Right hindlimb (tissue), 1 donor: ENCODE data around the gene PSENEN.

Source experiments
- DNase-seq: peaks from one replicate; pipeline ENCODE4 v3.0.0-alpha.2; 2018

Gene PSENEN

DNA sequence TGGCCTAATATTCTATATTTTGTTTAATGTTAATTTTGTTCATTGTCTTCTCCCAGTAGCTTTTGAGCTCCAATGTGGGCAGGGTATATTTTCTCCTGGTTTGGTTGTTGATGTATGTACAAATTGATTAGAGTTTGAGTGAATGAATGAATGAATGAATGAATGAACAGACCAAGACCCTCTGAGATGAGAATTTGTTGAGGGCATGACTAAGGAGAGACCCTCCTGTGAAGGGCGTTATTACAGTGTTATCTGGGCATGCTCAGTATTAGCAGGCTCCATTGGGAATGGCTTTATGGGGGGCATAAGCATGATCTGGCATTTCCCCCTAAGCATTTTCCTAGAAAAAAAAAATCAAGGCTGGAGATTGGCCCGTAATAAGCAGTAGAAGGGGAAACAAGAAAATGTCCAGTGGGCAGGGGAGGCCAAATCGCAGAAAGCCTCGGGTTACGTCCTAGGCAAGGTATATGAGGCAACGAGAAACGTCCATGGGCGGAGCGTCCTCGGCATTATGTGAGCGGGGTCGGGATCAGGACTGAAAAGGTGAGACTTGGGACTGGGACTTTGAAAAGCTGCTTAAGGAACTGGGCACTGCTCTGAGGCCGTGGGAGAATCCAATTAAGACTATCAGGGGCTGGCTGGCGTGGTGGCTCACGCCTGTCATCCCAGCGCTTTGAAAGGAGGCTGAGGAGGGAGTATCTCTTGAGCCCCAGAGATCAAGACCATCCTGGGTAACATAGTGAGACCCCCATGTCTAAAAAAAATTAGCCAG, 29.0 kb downstream of the PSENEN start:
- no peak for DNase-seq

DNA sequence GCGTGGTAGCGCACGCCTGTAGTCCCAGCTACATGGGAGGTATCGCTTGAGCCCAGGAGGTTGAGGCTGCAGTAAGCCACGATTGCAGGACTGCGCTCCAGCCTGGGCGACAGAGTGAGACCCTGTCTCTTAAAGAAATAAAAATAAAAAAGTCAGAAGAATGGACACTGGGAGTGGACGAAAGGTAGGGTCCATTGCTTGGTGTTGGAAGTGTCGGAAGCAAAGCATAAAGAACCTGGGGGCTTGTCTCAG, 29.5 kb downstream of the PSENEN start:
- DNase-seq: no peak

DNA sequence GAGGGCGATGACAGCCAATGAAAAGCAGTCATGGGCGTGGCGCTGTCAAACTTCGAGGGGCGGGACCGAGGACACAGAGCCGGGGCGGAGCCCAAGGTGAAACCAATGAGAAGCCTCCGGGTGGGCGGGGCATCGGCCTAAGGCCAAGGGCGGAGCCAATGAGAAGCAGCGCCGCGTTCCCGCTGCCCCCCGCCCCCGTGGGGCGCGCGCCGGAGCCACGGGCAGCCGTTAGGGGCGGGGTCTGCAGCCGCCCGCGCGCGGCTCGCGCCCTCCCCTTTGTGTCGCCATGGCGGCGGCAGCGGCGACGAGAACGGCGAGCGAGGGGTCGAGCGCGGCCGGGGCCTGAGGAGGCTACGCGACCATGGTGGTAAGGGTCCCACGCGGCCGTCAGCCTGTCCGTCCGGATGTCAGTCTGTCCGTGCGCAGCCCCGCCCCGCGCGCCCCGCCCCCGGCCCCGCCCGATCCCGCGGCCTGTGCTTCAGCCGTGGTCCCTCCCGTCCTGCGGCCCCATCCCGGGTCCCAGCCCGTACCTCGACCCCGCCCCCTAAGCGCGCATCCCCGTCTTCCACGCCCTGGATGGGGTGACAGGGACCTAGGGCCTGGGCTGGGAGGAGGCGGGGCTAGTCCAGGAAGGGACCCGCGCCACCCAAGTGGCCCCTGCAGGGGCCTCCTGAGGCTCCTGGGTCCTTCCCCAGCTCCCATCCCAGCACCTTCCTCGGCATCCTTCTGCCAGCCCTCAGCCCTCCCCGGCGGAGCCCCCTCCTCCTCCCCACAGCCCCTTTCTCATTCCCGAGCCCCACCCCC, 30.0 kb downstream of the PSENEN start, which contains the start of gene ARHGAP33:
TSS of gene ARHGAP33 (plus strand) at position 267 of the 804 bp plus-strand sequence. CDS start at position 362, 95 bp downstream.
- peak; percentile 99 for DNase-seq

DNA sequence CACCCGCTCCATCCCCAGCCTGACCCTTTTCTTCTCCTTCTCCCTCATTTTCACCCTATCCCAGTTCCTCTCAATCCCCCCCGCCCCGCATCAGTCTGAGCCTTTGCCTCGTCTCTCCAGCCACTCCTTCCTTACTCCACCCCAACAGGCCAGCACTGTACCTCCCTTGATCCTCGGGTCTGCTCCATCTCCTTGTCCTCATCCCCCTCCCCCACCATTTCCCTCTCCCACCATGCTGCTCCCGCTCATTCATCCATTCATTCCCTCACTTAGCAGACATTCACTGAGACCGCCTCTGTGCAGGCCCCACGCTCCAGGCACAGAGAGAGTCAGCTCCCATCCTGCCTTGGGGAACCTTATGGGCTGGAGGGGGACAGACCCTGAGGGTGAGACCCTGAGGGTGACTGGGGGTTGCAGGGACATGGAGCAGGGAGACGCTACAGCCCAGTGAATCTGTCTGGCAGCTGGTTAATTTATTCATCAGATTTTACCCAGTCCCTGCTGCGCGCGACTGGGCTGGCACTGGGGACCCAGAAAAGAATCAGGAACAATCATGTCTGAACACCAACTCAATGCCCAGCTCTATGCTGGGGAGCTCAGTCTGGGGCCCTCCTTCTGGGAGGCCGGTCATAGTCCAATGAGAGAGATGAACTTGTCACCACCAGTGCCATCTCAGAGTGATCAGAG, 30.8 kb downstream of the PSENEN start:
- no peak for DNase-seq

DNA sequence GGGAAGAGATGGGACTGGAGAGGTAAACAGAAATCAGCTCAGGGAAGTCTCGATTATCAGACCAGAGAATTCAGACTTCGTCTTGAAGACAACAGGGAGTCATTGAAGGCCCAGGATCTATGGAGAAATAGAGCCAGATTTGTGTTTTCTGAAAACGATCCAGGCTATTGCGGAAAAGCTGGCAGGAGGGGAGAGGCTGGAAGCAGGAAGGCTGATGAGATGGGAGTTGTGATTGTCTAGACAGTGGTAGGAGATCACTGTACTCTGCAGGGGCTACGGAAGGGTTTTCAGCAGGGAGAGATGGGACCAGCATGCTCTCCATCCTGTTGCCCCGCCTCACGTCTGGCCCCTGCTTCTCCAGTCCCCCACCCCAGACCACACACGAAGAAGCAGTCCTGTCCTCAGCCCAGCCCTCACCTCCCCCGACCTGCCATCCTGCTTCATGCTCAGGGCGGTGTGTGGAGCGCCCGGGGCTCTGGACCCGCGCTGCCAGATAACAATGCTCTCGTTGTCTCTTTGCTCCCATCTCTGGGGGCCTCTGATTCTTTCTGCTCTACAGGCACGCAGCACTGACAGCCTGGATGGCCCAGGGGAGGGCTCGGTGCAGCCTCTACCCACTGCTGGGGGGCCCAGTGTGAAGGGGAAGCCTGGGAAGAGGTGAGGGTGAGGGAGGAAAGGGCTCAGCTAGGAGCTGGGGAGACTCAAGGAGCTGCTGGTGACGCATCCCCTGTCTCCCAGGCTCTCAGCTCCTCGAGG, 31.8 kb downstream of the PSENEN start:
- no peak for DNase-seq

DNA sequence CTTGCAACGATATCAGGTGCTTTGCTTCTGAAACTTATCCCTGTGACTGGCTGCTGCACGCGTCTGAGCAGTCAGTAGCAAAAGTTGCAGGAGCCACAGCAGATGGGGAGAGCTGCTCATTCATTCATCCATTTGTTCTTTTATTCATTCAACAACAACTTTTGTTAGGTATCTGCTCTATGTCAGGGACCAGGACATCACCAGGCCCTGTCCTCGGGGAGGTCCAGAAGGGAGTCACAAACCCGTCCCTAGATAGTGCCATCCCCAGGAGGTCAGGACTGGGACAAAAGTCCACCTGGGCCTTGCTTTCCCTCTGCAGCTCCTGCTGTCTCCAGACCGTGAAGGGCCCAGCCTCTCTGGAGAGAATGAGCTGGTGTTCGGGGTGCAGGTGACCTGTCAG, 32.5 kb downstream of the PSENEN start:
- no peak for DNase-seq

DNA sequence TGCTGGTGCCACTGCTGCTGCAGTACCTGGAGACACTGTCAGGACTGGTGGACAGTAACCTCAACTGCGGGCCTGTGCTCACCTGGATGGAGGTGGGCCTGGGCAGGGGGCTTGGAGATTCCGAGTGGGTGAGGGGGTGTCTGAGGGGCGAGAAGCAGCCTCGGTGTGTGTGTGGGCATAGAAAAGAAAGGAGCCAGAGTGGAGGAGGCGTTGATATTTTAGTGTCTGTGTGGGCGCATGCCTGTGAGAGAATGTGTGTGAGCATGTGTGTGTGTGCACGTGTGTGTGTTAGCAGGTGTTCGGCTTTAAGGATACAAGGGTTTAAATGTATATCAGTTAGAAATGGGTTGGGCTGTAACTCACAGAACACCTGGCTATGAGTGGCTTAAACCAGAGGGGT, 33.6 kb downstream of the PSENEN start:
- no peak for DNase-seq

DNA sequence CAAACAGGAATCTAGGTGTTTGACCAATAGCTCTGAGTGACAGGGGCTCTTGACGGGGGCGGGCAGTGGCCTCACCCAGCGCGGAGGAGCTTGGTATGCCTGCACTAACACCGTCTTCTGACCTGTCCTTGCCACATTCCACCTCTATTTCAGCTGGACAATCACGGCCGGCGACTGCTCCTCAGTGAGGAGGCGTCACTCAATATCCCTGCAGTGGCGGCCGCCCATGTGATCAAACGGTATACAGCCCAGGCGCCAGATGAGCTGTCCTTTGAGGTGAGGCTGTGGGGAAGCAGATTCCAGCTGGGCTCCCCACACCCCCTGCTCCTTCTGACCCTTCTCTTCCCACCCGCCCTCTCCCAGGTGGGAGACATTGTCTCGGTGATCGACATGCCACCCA, 34.6 kb downstream of the PSENEN start:
- DNase-seq: no peak

DNA sequence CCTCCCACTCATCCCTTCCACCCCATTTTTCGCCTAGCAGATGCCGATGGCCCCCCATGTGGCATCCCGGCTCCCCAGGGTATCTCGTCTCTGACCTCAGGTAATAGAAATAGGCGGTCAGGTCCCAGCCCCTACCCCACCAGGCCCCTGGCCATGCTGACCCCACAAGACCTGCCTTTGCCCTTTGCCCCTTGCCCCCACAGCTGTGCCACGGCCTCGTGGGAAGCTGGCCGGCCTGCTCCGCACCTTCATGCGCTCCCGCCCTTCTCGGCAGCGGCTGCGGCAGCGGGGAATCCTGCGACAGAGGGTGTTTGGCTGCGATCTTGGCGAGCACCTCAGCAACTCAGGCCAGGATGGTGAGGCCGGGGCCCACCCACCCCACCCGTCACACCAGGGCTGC, 35.3 kb downstream of the PSENEN start:
- DNase-seq: no peak

DNA sequence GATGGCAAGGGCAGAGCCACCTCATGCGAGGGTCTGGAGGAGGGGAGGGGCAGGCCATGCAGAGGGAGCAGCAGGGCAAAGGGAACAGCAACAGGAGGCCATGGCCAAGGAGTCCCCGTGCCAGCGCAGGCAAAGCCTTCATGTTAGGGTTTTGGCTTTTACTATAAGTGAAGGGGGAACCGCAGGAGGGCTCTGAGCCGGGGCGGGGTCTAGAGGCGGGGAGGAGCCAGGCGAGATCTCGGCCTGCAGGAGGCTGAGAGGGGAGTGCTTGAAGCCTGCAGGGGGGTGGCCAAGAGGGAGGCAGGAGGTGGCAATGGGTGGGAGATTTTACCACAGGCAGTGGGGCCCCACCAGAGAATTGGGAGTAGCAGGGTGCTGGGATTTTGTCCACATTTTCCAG, 36.2 kb downstream of the PSENEN start:
- DNase-seq: no peak

DNA sequence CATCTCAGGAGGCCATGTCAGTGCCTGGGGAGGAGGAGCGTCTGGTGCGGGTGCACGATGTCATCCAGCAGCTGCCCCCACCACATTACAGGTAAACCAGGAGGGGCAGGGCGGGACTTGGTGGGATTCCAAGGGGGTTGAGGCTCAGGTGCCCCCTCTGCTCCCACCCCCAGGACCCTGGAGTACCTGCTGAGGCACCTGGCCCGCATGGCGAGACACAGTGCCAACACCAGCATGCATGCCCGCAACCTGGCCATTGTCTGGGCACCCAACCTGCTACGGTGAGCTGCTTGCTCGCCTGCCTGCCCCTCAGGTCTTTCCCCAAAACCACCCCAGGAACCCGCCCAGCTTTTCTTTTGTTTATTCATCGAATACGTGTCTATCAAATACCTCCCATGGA, 37.1 kb downstream of the PSENEN start:
- DNase-seq: no peak

DNA sequence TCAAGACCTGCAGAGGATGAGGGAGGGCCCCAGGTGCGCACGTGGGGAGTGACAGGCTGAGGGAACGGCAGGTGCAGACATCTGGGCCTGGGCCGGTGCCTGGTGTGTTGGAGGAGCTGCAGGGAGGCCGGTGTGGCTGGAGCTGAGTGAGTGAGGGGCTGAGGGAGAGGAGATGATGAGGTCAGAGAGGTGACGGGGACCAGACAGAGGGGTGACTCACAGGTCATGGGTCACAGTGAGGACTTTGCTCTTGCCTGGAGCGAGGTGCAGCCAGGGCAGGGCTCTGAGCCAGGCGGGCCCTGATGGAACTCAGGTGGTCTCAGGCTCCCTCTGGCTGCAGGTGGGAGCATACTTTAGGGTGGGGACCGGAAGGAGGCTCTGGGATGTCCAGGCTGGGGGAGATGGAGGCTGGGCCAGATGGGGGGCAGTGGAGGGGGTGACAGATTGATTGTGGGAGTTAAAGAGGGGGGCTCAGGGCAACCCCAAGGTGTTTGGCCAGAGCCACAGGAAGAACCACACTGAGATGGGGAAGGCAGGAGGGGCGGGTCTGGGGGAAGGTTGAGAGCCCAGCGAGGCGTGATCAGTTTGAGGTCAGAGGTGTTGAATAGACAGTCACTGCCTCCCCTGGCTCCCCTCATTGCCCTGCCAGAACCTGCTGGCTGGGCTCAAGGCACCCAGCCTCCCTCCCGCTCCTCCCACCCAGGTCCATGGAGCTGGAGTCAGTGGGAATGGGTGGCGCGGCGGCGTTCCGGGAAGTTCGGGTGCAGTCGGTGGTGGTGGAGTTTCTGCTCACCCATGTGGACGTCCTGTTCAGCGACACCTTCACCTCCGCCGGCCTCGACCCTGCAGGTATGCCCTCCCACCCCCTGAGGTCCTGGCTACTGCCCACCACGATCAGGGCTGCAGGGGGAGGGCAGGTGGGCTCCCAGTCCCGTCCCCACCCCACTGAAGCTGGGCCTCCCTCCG, 38.3 kb downstream of the PSENEN start:
- DNase-seq: no peak

DNA sequence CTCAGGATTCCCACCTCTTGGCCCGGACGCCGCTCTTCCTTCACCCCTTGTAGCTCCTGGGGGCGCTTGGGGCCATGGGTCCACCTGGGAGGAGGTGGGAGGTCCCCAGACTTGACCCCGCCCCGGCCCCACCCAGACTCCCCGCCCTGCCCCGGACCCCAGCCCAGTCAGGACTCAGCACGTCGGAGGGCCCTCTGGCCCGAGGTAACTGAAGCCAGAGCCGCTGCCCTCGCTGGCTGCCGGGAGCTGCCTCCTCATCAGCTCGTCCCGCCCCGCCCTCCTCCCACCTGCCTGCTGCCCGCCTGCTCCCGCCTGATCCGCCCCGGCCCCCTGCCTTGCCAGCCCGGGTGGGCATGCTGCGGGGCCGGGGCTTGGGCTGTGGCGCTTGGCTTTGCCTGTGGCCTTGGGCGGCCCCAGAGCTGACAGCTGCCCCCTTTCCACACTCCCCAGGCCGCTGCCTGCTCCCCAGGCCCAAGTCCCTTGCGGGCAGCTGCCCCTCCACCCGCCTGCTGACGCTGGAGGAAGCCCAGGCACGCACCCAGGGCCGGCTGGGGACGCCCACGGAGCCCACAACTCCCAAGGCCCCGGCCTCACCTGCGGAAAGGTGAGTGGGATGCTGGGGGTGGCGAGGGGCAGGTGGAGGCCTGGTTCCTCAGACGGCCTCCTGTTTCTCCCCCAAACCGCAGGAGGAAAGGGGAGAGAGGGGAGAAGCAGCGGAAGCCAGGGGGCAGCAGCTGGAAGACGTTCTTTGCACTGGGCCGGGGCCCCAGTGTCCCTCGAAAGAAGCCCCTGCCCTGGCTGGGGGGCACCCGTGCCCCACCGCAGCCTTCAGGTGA, 39.3 kb downstream of the PSENEN start:
- no peak for DNase-seq

DNA sequence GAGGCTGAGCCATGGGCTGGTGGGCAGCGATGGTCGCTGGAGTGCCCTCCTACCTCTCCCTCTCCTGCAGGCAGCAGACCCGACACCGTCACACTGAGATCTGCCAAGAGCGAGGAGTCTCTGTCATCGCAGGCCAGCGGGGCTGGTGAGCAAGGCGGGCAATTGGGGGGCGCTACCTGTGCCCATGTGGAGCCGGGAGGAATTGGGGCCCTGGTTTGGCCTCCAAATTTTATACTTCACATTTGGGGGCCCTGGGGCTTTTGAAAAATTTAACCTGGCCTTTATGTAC, 39.8 kb downstream of the PSENEN start:
- DNase-seq: no peak

DNA sequence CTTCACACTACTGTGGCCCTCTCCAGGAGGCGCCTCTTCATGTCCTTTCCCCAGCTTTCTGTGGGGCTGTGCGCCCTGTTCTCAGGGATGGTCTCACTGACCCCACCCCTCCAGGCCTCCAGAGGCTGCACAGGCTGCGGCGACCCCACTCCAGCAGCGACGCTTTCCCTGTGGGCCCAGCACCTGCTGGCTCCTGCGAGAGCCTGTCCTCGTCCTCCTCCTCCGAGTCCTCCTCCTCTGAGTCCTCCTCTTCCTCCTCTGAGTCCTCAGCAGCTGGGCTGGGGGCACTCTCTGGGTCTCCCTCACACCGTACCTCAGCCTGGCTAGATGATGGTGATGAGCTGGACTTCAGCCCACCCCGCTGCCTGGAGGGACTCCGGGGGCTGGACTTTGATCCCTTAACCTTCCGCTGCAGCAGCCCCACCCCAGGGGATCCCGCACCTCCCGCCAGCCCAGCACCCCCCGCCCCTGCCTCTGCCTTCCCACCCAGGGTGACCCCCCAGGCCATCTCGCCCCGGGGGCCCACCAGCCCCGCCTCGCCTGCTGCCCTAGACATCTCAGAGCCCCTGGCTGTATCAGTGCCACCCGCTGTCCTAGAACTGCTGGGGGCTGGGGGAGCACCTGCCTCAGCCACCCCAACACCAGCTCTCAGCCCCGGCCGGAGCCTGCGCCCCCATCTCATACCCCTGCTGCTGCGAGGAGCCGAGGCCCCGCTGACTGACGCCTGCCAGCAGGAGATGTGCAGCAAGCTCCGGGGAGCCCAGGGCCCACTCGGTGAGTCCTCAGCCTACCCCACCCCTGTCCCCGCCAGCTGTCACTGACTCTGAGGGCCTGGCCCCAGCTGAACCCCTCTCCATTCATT, 41.1 kb downstream of the PSENEN start:
- no peak for DNase-seq

DNA sequence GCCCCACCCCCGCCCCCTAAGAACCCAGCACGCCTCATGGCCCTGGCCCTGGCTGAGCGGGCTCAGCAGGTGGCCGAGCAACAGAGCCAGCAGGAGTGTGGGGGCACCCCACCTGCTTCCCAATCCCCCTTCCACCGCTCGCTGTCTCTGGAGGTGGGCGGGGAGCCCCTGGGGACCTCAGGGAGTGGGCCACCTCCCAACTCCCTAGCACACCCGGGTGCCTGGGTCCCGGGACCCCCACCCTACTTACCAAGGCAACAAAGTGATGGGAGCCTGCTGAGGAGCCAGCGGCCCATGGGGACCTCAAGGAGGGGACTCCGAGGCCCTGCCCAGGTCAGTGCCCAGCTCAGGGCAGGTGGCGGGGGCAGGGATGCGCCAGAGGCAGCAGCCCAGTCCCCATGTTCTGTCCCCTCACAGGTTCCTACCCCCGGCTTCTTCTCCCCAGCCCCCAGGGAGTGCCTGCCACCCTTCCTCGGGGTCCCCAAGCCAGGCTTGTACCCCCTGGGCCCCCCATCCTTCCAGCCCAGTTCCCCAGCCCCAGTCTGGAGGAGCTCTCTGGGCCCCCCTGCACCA, 41.9 kb downstream of the PSENEN start:
- no peak for DNase-seq

DNA sequence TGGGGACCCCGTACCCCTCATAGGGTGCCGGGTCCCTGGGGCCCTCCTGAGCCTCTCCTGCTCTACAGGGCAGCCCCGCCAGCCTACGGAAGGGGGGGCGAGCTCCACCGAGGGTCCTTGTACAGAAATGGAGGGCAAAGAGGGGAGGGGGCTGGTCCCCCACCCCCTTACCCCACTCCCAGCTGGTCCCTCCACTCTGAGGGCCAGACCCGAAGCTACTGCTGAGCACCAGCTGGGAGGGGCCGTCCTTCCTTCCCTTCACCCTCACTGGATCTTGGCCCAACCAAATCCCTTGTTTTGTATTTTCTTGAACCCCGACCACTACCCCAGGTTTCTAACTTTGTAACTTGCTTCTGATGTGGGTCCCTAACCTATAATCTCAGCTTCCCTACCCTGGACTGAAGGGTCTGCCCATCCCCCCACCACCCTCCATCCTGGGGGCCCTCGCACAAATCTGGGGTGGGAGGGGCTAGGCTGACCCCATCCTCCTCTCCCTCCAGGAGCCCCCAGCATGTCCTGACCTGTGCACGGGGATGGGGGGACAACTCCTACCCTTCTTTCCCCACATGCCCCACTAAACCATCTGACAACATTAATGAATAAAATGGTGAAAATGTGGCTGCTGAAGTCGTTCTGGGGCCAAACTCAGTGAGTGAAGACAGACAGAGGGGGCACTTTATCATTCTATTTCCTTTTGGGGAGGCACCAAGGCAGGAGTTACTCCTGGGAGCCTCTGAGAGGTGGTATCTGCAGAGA, 42.9 kb downstream of the PSENEN start:
- DNase-seq: no peak

DNA sequence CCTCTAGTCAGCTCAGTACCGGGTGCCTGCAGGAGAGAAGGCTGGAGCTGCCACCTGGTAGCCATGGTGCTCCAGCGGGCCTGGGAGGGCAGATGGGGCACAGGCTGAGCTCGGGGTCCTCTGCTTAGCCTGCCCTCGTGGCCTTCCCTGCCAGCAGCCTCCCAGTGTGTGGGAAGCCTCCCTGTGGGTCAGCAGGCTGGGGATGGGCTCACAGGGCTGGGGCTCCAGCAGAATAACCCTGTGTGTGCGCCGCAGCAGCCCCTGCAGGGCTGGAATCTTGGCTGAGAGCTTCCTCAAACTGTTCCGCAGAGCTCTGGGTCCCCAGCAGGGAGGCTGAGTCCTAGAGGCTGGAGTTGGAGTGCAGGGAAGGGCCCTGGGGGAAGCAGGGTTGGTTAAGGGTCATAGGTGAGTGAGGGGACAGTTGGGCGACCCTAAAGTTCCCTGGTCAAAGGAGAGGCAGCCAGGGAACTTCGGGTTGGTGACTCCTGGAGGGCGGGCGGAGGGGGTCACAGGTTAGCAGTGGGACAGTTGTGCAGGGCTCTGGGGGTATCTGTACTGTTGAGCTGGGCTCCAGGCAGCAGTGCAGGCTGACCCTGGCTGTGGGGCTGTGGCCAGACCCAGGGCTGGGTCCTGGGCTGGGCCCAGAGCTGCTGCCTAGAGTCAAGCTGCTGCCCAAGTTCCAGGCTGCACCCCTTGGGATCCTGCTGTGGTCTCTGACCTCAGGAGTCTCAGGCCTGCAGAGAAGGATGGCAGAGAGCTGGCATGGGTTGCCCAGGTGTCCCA, 43.9 kb downstream of the PSENEN start:
- no peak for DNase-seq
